COR-L47 (cell line): ENCODE measurements around the gene CLASP1.
"Not testable (repeated sequence)": the region's sequence is repeated elsewhere in the genome, so short reads cannot be mapped to it uniquely, and the experiment has no call there.

Source experiments
- DNase-seq: peaks from one replicate; lab custom pipeline; 2025; lab: John Stamatoyannopoulos, UW

The CLASP1 gene

GRCh38 chr2:121662656-121663055 lies 13.4 kb upstream of the CLASP1 start:
- no peak for DNase-seq

- DNase-seq: no peak
Measured at GRCh38 chr2:121659933-121660332, 10.7 kb upstream of the CLASP1 start.

GRCh38 chr2:121658393-121658792 lies 9.1 kb upstream of the CLASP1 start:
- not testable (repeated sequence) for DNase-seq

DNA sequence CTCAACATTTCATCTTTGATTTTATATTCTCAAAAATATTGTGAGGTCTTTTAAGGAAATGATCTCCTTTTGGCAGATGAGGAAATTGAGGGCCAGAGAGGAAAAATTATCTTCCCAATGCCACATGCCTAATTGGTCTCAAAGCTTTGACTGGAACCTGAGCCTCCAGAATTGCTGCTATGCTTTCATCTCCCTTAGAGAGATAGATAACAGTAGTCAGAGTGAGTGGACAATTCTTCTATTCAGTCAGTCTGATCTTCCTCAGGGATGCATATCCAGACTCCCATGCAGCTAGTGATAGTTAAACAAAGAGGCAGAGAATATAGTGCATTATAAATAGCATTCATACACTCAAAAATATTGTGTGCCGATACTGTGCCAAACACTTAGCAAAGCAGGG lies 3.8 kb upstream of the CLASP1 start:
- DNase-seq: no peak

DNA sequence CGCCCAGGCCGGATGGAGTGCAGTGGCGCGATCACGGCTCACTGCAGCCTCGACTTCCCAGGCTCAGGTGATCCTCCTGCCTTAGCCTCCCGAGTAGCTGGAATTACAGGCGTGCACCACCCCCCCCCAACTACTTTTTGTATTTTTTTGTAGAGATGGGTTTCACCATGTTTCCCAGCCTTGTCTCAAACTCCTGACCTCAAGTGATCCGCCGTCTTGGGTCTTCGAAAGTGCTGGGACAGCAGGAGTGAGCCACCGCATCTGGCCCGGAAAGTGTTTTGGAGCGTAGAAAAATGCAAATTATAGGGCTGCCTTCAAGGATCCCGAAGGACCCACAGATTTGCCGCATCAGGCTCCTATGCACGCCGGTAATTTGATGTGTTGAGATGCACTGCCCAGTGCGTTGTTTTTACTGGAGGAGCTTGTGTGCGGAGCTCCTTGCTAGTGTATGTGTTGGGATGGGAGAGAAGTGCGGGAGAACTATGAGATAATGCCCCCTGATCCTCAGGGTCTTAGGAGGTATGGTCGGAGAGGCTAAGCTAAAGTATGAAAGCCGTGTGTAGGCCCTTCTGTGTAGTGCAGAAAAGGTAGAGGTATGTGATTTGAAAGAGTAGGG lies 1.2 kb upstream of the CLASP1 start:
- DNase-seq: no peak

GRCh38 chr2:121649596-121650314 lies 493 bp upstream of the CLASP1 start:
- DNase-seq: peak; percentile 94

- DNase-seq: peak; percentile 22
Measured at GRCh38 chr2:121648206-121649148, 785 bp downstream of the CLASP1 start.

DNA sequence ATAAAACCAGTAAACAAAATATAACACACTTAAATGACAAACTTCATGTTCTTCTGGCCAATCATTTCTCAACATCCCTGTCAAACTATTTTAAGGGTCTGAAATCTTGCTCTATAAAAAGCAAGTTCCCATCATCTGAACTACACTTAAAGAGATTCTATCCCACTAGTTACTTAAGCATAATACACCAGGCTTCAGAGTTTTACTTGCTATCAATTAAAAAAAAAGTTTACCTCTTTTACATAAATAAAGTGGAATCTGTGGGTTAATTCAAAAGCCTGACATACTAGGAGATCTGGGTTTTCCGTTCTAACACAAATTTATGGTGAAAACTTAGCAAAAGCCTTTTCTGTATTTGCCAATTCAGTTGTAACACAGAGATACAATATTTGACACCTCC lies 1.9 kb downstream of the CLASP1 start:
- DNase-seq: no peak

DNA sequence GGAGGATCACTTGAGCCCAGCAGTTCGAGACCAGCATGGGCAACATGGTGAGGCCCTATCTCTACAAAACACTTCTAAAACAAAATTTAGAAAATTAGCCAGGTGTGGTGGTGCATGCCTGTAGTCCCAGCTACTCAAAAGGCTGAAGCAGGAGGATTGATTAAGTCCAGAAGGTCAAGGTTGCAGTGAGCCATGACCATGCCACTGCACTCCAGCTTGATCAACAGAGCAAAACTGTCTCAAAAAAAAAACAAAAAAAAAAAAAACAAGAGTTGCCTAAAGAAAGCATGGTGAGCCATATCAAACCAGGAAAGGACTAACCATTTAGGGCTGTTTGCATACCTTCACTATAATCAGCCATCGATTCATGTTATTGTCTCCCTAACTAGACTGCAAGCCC lies 4.5 kb downstream of the CLASP1 start:
- DNase-seq: no peak

DNA sequence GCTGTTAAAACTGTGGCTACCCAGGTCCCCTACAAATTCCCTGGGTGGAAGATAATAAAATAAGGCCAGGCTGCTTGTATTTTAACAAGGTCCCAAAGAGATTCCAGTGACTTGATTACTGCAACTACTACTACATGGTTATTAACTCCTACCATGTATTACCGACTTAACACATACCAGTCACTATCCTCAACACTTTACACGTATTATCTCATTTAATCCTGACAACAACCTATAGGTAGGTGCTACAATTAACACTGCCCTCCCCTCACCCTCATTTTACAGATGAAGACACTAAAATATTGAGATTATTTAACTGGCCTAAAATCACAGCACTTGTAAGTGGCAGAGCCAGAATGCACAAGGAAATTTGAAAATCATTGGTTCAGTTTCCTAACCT lies 5.4 kb downstream of the CLASP1 start:
- DNase-seq: no peak

DNA sequence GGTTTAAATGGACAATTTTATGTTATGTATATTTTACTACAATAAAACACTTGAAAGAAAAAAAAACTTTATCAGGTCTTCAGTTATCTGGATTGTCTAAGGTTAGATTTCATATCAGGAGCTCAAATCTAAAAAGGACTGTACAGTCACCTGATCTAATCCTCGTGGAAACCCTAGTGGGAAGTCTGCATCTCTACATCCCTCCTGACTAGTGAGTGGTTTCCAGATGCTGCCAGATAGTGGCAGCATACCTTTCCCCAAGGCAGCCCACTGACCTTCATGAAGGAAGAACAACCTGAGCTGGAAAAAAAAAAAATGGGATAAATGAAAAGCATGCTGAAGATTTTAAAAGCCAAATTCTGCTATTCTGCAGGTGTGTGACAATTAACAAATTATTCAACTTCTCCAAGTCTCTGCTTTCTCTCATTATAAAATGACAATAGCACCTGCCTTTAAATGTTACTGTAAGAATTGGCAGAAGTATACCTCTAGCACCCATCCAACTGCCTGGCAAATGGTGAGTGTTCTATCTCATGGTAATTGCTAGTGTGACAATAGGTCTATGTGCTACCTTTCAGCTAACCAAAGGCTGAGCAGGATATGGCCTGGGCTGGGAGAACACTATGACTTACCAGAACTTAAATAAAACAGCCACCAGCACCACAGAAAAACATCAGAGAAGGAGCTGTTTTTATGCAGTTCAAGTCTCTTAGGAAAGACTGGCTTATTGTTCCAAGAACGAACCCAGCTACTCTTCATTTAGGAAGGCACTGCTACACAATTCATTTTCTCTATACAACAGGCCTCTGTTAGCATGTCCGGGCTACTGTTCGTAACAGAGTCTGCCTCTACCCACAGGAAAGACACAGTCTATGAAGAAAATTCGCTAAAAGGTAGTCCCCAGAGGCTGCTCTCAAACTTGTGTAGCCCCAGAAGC lies 8.6 kb downstream of the CLASP1 start:
- no peak for DNase-seq

GRCh38 chr2:121639846-121640245 lies 9.4 kb downstream of the CLASP1 start:
- not testable (repeated sequence) for DNase-seq

DNA sequence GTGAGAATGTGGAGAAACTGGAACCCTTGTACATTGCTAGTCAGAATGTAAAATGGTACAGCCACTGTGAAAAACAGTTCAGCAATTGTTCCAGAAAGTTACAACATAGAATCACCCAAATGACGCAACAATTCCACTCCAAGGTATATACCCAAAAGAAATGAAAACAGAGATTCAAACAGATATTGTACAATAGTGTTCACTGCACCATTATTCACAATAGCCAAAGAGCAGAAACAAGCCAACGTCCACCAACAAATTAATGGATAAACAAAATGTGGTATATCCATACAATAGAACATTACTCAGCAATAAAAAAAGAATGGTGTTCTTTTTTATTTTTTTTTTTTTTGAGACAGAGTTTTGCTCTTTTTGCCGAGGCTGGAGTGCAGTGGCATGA lies 10.9 kb downstream of the CLASP1 start:
- DNase-seq: no peak

GRCh38 chr2:121635371-121635770 lies 13.9 kb downstream of the CLASP1 start:
- DNase-seq: no peak

DNA sequence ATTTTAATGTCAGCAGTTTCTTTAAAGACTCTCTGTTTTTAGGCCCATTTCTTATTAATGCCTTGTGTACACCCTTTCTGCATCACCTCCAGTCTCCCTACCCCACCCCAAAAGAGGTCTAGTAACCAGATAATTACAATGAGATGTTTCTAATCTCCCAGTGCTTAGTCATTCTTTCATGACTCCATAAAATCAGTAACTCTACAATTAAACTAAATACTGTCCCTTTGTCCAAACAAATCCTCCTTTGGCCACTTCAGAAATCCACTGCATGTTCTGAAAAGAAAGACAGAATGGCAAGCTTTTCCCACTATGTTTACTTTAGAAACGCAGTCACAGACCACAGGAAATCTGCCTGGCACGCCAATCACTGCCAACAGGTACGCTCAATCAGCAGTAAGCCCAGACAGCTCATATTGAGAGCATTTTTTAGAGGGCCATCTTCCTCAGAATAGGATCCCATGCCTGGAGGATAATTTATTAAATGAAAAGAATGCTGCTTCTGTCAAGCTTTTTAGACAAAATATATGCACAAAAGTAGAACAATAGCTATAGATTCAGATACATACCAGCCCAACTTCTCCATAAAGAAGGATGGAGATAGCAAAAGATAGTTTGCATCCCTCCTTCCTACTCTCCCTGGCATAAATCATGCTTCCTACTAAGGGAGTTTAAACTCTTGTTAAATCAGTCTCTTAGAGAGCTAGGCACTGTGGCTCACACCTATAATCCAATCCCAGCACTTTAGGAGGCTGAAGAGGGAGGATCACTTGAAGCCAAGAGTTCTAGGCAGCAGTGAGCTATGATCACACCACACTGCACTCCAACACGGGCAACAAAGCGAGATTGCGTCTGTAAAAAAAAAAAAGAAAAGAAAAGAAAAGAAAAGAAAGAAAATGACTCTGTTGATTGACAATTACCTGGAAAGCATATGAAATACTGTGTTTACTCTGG lies 14.6 kb downstream of the CLASP1 start:
- DNase-seq: peak; percentile 58

DNA sequence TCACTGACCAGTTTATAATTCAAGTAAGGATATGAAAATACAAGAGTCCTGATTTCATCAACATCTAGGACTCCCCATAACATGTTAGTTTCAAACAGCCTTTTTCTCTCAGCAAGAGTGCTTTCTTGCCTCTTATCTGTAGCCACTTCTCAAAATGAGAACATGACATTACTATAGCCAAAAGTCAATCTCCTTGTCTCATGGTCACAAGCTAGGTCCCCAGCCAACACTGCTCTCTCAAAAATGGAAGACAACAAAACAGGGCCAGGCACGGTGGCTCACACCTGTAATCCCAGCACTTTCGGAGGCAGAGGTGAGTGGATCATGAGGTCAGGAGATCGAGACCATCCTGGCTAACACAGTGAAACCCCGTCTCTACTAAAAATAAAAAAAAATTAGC lies 15.8 kb downstream of the CLASP1 start:
- DNase-seq: no peak

DNA sequence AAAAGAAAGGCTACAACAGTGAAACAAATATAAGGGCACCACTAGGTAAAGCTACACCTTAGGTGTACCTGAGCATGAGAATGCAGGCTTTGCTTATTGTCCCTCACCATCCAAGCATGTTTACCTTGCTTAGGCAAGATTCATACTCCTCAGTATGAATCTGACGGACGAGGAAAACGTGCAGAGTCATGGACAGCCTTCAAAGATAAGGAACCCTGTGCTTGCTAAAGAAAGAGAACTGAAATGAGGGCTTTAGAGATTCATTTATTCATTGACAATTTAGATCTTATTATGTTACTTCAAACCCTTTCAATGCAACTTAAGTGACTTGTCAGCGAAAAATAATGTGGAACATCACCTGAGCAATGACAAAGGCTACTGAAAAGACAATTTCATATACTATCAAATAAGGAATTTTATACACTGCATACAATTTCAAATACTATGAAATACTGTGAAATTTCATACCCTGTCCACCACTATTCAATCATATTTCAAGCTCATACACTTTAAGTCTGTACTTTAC lies 21.7 kb downstream of the CLASP1 start:
- no peak for DNase-seq

DNA sequence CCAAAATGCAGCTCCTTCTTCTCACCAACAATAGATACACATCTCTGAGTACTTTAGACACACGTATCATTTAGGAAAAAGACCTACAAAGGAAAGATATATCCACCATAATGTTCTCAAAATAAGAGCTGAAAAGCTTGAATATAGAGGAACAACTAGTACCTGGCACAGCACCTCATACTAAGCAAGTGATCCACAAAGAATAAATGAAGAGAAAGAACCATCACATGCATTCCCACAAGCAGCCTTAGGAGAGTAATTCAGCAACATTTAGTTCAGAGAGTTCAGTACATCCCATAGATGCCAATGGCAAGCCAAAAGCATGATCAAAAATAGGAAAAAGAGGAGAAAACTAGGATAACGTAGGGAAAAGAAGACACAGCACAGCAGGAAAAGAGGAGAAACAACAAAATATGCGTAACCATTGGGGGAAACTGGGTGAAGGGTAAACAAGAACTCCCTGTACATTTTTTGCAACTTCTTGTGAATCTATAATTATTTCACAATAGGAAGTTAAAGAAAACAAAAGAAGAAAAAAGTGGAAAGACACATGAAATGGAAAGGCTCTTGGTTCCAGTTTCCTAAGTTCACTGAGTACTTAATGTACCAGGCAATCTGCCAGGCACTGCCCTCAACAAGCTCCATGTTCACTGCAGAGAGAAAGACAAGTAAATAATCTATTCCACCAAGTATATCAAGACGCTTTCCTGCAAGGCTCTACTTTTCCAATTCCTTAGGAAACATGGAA lies 22.3 kb downstream of the CLASP1 start:
- no peak for DNase-seq

DNA sequence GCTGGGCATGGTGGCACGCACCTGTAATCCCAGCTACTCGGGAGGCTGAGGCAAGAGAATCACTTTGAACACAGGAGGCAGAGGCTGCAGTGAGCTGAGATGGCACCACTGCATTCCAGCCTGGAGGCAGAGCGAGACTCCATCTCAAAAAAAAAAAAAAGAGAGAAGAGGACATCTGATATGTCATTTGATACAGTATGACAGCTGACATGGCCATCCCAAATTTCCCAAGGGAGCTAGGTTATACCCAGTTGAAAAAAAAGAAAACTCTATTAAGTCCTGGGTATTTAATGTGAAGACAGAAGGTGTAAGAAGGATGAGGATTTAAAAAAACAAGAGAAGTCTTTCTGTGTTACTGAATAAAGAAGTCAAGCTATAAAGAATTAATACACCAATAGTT lies 23.3 kb downstream of the CLASP1 start:
- no peak for DNase-seq
